Measurements from ENCODE around the gene GGNBP2. TPM values are rescaled to one million over a fixed set of nuclear protein-coding genes. Genes with fewer than 3 reads are reported as not detected.

GGNBP2 gene
- total RNA-seq, 1 donor from 2014 or later = 41.7 TPM

GRCh38 chr17:36500745-36501225, 43.9 kb upstream of the GGNBP2 start:
- Histone ChIP-seq H3K4me3 (no peak overlapping the region), H3K27ac (replicated peaks) (no peak overlapping the region), H3K9me3 (replicated peaks) (no peaks in the 10 kb centered on the region), H3K36me3 (peaks cover 78% of the 10 kb centered on the region), H3K4me1 (peaks cover 36% of the 10 kb centered on the region), H3K27me3 (ENCODE audit: low read depth) (no peaks in the 10 kb centered on the region)
- intact Hi-C loops (cut with micrococcal nuclease) = no loop called here
- no peak for TF ChIP-seq CTCF (IDR thresholded peaks at IDR 0.05; ENCODE audit: borderline replicate concordance)
- DNase-seq = no peak

GRCh38 chr17:36501351-36501750, 43.4 kb upstream of the GGNBP2 start:
- no peak overlapping the region for H3K27ac ChIP-seq (replicated peaks)
- peaks cover 77% of the 10 kb centered on the region for H3K36me3 ChIP-seq
- intact Hi-C loops (cut with micrococcal nuclease) = no loop called here
- DNase-seq = no peak
- H3K9me3 ChIP-seq (replicated peaks) = no peaks in the 10 kb centered on the region
- H3K4me1 ChIP-seq = peaks cover 36% of the 10 kb centered on the region
- no peaks in the 10 kb centered on the region for H3K27me3 ChIP-seq (ENCODE audit: low read depth)
- H3K4me3 ChIP-seq = no peak overlapping the region
- no peak for TF ChIP-seq CTCF (IDR thresholded peaks at IDR 0.05; ENCODE audit: borderline replicate concordance)

- H3K36me3 ChIP-seq = peaks cover 77% of the 10 kb centered on the region
- no peak for TF ChIP-seq CTCF (IDR thresholded peaks at IDR 0.05; ENCODE audit: borderline replicate concordance)
- intact Hi-C loops (cut with micrococcal nuclease) = no loop called here
- no peaks in the 10 kb centered on the region for H3K27me3 ChIP-seq (ENCODE audit: low read depth)
- H3K4me1 ChIP-seq = peaks cover 36% of the 10 kb centered on the region
- H3K27ac ChIP-seq (replicated peaks) = no peak overlapping the region
- DNase-seq = no peak
- no peaks in the 10 kb centered on the region for H3K9me3 ChIP-seq (replicated peaks)
- H3K4me3 ChIP-seq = no peak overlapping the region
Measured at GRCh38 chr17:36501963-36502362, 42.8 kb upstream of the GGNBP2 start.

- Histone ChIP-seq H3K27ac (replicated peaks) (no peak overlapping the region), H3K9me3 (replicated peaks) (no peaks in the 10 kb centered on the region), H3K4me3 (no peak overlapping the region), H3K27me3 (ENCODE audit: low read depth) (no peaks in the 10 kb centered on the region), H3K36me3 (peaks cover 79% of the 10 kb centered on the region), H3K4me1 (peaks cover 29% of the 10 kb centered on the region)
- intact Hi-C loops (cut with micrococcal nuclease) = no loop called here
- no peak for TF ChIP-seq CTCF (IDR thresholded peaks at IDR 0.05; ENCODE audit: borderline replicate concordance)
- DNase-seq = no peak
Measured at GRCh38 chr17:36503456-36504155, 41.1 kb upstream of the GGNBP2 start.

- no peak for TF ChIP-seq CTCF (IDR thresholded peaks at IDR 0.05; ENCODE audit: borderline replicate concordance)
- intact Hi-C loops (cut with micrococcal nuclease) = no loop called here
- Histone ChIP-seq H3K4me3 (no peak overlapping the region), H3K27ac (replicated peaks) (no peak overlapping the region), H3K4me1 (peaks cover 24% of the 10 kb centered on the region), H3K27me3 (ENCODE audit: low read depth) (no peaks in the 10 kb centered on the region), H3K9me3 (replicated peaks) (no peaks in the 10 kb centered on the region), H3K36me3 (peaks cover 77% of the 10 kb centered on the region)
- DNase-seq = no peak
Measured at GRCh38 chr17:36504156-36504545, 40.6 kb upstream of the GGNBP2 start.
